GM12878 (cell line): ENCODE measurements around the gene CAPZB. TPM values are rescaled to one million over a fixed set of nuclear protein-coding genes. Genes with fewer than 3 reads are reported as not detected.

Experiments
- ATAC-seq: fragments of 200-7000 bp; cut with Tn5 transposase; 3 replicates; pipeline ENCODE4 v1.9.1; 2020; ENCODE audit warnings: mild to moderate bottlenecking, moderate library complexity
- BruUV-seq: library from RNA; stranded (reverse); fragments of 400-500 nt; replicated peaks from 2 replicates; lab custom pipeline; 2021; lab: Mats Ljungman, UMichigan
- CTCF ChIA-PET: fragments of 300-600 bp; sonication (Branson Sonifier 250); formaldehyde crosslinking; extraction: SDS; loops from one replicate; lab custom pipeline; 2021; ENCODE audit warnings: inconsistent platforms; lab: Yijun Ruan, JAX
- POLR2A ChIA-PET: fragments of 350-600 bp; formaldehyde crosslinking; extraction: SDS; loops from one replicate; lab custom pipeline; 2021; ENCODE audit warnings: inconsistent platforms; lab: Charles Lee
- RAD21 ChIA-PET: fragments of 300-600 bp; sonication (Branson Sonifier 250); formaldehyde crosslinking; loops from one replicate; lab custom pipeline; 2023; ENCODE audit warnings: antibody characterized with exemption; ENCODE audit not compliant: unreplicated experiment; lab: Charles Lee
- SMC1A ChIA-PET: fragments of 300-600 bp; sonication (Branson Sonifier 250); formaldehyde crosslinking; loops from one replicate; lab custom pipeline; 2023; ENCODE audit not compliant: unreplicated experiment, uncharacterized antibody; lab: Charles Lee
- DNase-seq: peaks from one replicate; pipeline ENCODE4 v3.0.0-alpha.2; 2011; ENCODE audit warnings: low read depth, low spot score
- FAIRE-seq: peaks from 3 replicates; lab custom pipeline; 2011; peaks lifted over from hg19 to GRCh38; lab: Jason Lieb, UNC
- H2AFZ ChIP-seq: 2 replicates; pipeline ENCODE4 v1.6.0; 2011; ENCODE audit warnings: low read depth, low read length, control low read depth; ENCODE audit not compliant: control insufficient read depth
- H3K27ac ChIP-seq: 2 replicates; pipeline ENCODE4 v1.5.1; 2011; ENCODE audit warnings: control low read depth; ENCODE audit not compliant: control insufficient read depth, insufficient read depth
- H3K27me3 ChIP-seq, 2 experiments: replicated peaks in 1 of 2; 2 replicates each; pipeline versions ENCODE4 v1.6.0 to v1.6.1; 2011; ENCODE audit warnings: low read length in 1 of 2; ENCODE audit not compliant: control insufficient read depth in 2 of 2, insufficient read depth in 2 of 2
- H3K36me3 ChIP-seq, 2 experiments: 2 replicates each; pipeline ENCODE4 v1.5.1; 2011; ENCODE audit warnings: low read length in 1 of 2; ENCODE audit not compliant: control insufficient read depth in 2 of 2, insufficient read depth in 2 of 2
- H3K4me1 ChIP-seq: 2 replicates; pipeline ENCODE4 v1.6.1; 2011; ENCODE audit warnings: mild to moderate bottlenecking, low read length, moderate library complexity, mixed read lengths; ENCODE audit not compliant: control insufficient read depth, insufficient read depth
- H3K4me2 ChIP-seq: 2 replicates; pipeline ENCODE4 v1.6.0; 2011; ENCODE audit warnings: control low read depth; ENCODE audit not compliant: control insufficient read depth, insufficient read depth
- H3K4me3 ChIP-seq: fragments of 200-600 bp; sonication (generic); 2 replicates; pipeline ENCODE4 v1.5.1; 2016
- H3K79me2 ChIP-seq: 2 replicates; pipeline ENCODE4 v1.6.0; 2011; ENCODE audit warnings: low read length; ENCODE audit not compliant: control insufficient read depth, insufficient read depth
- H3K9ac ChIP-seq: 2 replicates; pipeline ENCODE4 v1.8.0; 2011; ENCODE audit warnings: low read length, control low read depth, mixed read lengths; ENCODE audit not compliant: control insufficient read depth, insufficient read depth
- H3K9me3 ChIP-seq: replicated peaks from 3 replicates; pipeline ENCODE4 v1.5.1; 2011; ENCODE audit warnings: mild to moderate bottlenecking, low read length; ENCODE audit not compliant: control insufficient read depth, insufficient read depth
- H4K20me1 ChIP-seq: 2 replicates; pipeline ENCODE4 v1.6.0; 2011; ENCODE audit not compliant: control insufficient read depth, insufficient read depth
- ATF2 ChIP-seq: IDR thresholded peaks from 2 replicates; pipeline ENCODE4 v1.6.1; 2012; ENCODE audit warnings: low read length, inconsistent platforms
- FOXK2 ChIP-seq: fragments of 450-650 bp; IDR thresholded peaks from 2 replicates; pipeline ENCODE4 v1.6.1; 2017; ENCODE audit warnings: mild to moderate bottlenecking, moderate library complexity
- IKZF1 ChIP-seq: fragments of 450-650 bp; conservative IDR thresholded peaks from 2 replicates; pipeline ENCODE4 v1.6.1; 2017; ENCODE audit warnings: antibody characterized with exemption, mild to moderate bottlenecking
- IKZF2 ChIP-seq, 2 experiments: fragments of 450-650 bp; IDR thresholded peaks; 2 replicates each; pipeline ENCODE4 v1.6.1; 2017; ENCODE audit warnings: mild to moderate bottlenecking in 2 of 2, moderate library complexity in 2 of 2
- IRF4 ChIP-seq: IDR thresholded peaks from 2 replicates; pipeline ENCODE4 v1.6.1; 2011; ENCODE audit warnings: low read depth, low read length
- MEF2B ChIP-seq: fragments of 450-650 bp; IDR thresholded peaks from 2 replicates; pipeline ENCODE4 v1.6.1; 2018; ENCODE audit warnings: mild to moderate bottlenecking, moderate library complexity; ENCODE audit not compliant: partially characterized antibody, poor library complexity, severe bottlenecking
- MTA2 ChIP-seq: fragments of 450-650 bp; IDR thresholded peaks from 2 replicates; pipeline ENCODE4 v1.6.1; 2016; ENCODE audit warnings: low read depth, mild to moderate bottlenecking, moderate library complexity
- RAD51 ChIP-seq: fragments of 450-650 bp; IDR thresholded peaks from 2 replicates; pipeline ENCODE4 v1.6.1; 2016; ENCODE audit warnings: moderate library complexity, mild to moderate bottlenecking, inconsistent platforms
- RCOR1 ChIP-seq: conservative IDR thresholded peaks from 2 replicates; pipeline ENCODE4 v1.6.1; 2012; ENCODE audit warnings: low read depth, low read length, improper control_type of control experiment
- SIX5 ChIP-seq: IDR thresholded peaks from 2 replicates; pipeline ENCODE4 v1.6.1; 2011; ENCODE audit warnings: mild to moderate bottlenecking, low read depth, low read length, moderate library complexity; ENCODE audit not compliant: severe bottlenecking
- SMAD5 ChIP-seq: IDR thresholded peaks from 2 replicates; pipeline ENCODE4 v1.6.1; 2016; ENCODE audit warnings: antibody characterized with exemption, low read depth
- SRF ChIP-seq, 2 experiments: IDR thresholded peaks; 2 replicates each; pipeline ENCODE4 v1.6.1; 2011; ENCODE audit warnings: low read depth in 2 of 2, low read length in 2 of 2, mild to moderate bottlenecking in 1 of 2, moderate library complexity in 1 of 2
- ZNF217 ChIP-seq: fragments of 450-650 bp; IDR thresholded peaks from 2 replicates; pipeline ENCODE4 v1.6.1; 2017; ENCODE audit warnings: antibody characterized with exemption, mild to moderate bottlenecking
- ZNF274 ChIP-seq: IDR thresholded peaks from one replicate; pipeline ENCODE4 v1.8.0; 2011; ENCODE audit not compliant: insufficient read length, insufficient read depth
- ZNF622 ChIP-seq: fragments of 450-650 bp; IDR thresholded peaks from 2 replicates; pipeline ENCODE4 v1.6.1; 2017; ENCODE audit warnings: mild to moderate bottlenecking, inconsistent platforms
- ZZZ3 ChIP-seq: IDR thresholded peaks from 2 replicates; pipeline ENCODE4 v1.6.1; 2011; ENCODE audit warnings: low read depth; ENCODE audit not compliant: control insufficient read depth, insufficient read length
- WGBS: methylation state at CpG from one replicate; pipeline ENCODE4 v1.1.6; 2016; ENCODE audit warnings: low lambda C conversion rate; ENCODE audit not compliant: insufficient replicate concordance, insufficient coverage; ENCODE audit errors: missing lambda C conversion rate; 5-methylcytosine and 5-hydroxymethylcytosine counted together
- in situ Hi-C: fragments of 300-500 bp; cut with MboI; formaldehyde crosslinking; loops from 9 replicates; pipeline ENCODE4 v1.14.3; 2018; ENCODE audit warnings: mixed read lengths
- intact Hi-C: fragments of 100-400 bp; cut with micrococcal nuclease; formaldehyde crosslinking; loops from one replicate; pipeline ENCODE4 v1.14.2; 2022; ENCODE audit not compliant: unreplicated experiment
- polyA plus RNA-seq, 11 experiments: library from polyadenylated mRNA; depleted of rRNA in 4 of 11; unstranded in 6 of 11; stranded (reverse) in 5 of 11; fragments of >200 nt; fragmentation: Nextera tagmentation in 4 of 11; fragmentation: Illumina TruSeq in 1 of 11; extraction: Ambion mirVana in 4 of 11; extraction: Trizol in 1 of 11; gene quantifications; 1 replicate in 1 of 11; 2 replicates in 10 of 11; pipeline versions ENCODE4 v1.2.1 to v1.2.3, GENCODE V29; 2011 to 2016; ENCODE audit warnings: inconsistent platforms in 2 of 11, missing spikeins in 2 of 11, low read depth in 1 of 11
- total RNA-seq, 4 experiments: library from RNA; depleted of rRNA in 3 of 4; stranded (reverse); fragments of >200 nt in 3 of 4; fragmentation: Illumina TruSeq in 1 of 4; extraction: Trizol in 1 of 4; gene quantifications; 2 replicates each; pipeline versions ENCODE4 v1.2.1 to v1.2.3, GENCODE V29; 2013 to 2021
- TF ChIP-seq, protein P1 (sequence below): fragments of 450-650 bp; IDR thresholded peaks from 2 replicates; pipeline ENCODE4 v1.6.1; 2017; ENCODE audit warnings: mild to moderate bottlenecking, moderate library complexity

Gene CAPZB
- total and polyA plus RNA-seq, 10 of the 15 experiments (the other 5 are each of a cell fraction or from before 2014, with no cell fraction given), result 104 to 454 (median 213) TPM

- no peaks in the 10 kb centered on the region for H3K79me2 ChIP-seq
- H3K4me1 ChIP-seq, result no peaks in the 10 kb centered on the region
- no peak overlapping the region for H2AFZ ChIP-seq
- in situ Hi-C loops, result no loop called here
- no peak for FAIRE-seq
- ChIA-PET RAD21 (no interaction called here), POLR2A (no interaction called here), CTCF (no interaction called here), SMC1A (no interaction called here)
- H4K20me1 ChIP-seq, result no peaks in the 10 kb centered on the region
- no peak overlapping the region for H3K27ac ChIP-seq
- H3K27me3 ChIP-seq, result no peaks in the 10 kb centered on the region
- no peaks in the 10 kb centered on the region for H3K9me3 ChIP-seq
- no peak overlapping the region for H3K9ac ChIP-seq
- intact Hi-C loops, result no loop called here
- no TSS peak for BruUV-seq
- WGBS, result 96% methylated on average over 9 of the region's 9 CpGs
- H3K4me2 ChIP-seq, result no peak overlapping the region
- peaks cover 4 to 12% of the 10 kb centered on the region in 2 experiments; a peak in 3 of 4 replicates for H3K36me3 ChIP-seq
- DNase-seq, result no peak
- no peak overlapping the region for H3K4me3 ChIP-seq
- no peak for ATAC-seq
- no peak for TF ChIP-seq SMAD5
- TF ChIP-seq ZNF274, result no peak
- no peak for TF ChIP-seq MEF2B
- no peak for TF ChIP-seq ZZZ3
- no peak for TF ChIP-seq SIX5
- no peak for TF ChIP-seq IKZF2 (IDR thresholded peaks at IDR 0.05)
- TF ChIP-seq, protein P1, sequence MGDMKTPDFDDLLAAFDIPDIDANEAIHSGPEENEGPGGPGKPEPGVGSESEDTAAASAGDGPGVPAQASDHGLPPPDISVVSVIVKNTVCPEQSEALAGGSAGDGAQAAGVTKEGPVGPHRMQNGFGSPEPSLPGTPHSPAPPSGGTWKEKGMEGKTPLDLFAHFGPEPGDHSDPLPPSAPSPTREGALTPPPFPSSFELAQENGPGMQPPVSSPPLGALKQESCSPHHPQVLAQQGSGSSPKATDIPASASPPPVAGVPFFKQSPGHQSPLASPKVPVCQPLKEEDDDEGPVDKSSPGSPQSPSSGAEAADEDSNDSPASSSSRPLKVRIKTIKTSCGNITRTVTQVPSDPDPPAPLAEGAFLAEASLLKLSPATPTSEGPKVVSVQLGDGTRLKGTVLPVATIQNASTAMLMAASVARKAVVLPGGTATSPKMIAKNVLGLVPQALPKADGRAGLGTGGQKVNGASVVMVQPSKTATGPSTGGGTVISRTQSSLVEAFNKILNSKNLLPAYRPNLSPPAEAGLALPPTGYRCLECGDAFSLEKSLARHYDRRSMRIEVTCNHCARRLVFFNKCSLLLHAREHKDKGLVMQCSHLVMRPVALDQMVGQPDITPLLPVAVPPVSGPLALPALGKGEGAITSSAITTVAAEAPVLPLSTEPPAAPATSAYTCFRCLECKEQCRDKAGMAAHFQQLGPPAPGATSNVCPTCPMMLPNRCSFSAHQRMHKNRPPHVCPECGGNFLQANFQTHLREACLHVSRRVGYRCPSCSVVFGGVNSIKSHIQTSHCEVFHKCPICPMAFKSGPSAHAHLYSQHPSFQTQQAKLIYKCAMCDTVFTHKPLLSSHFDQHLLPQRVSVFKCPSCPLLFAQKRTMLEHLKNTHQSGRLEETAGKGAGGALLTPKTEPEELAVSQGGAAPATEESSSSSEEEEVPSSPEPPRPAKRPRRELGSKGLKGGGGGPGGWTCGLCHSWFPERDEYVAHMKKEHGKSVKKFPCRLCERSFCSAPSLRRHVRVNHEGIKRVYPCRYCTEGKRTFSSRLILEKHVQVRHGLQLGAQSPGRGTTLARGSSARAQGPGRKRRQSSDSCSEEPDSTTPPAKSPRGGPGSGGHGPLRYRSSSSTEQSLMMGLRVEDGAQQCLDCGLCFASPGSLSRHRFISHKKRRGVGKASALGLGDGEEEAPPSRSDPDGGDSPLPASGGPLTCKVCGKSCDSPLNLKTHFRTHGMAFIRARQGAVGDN, result no peak
- no peak for TF ChIP-seq RCOR1
- TF ChIP-seq ATF2, result no peak
- no peak for TF ChIP-seq IKZF1
- no peak for TF ChIP-seq ZNF622
- TF ChIP-seq ZNF217, result no peak
- TF ChIP-seq MTA2, result no peak
- no peak for TF ChIP-seq SRF (IDR thresholded peaks at IDR 0.05; ENCODE audit: low read depth in 2 of 2, low read length in 2 of 2)
- no peak for TF ChIP-seq IRF4
- no peak for TF ChIP-seq FOXK2
- no peak for TF ChIP-seq RAD51
These were observed 160.7 kb downstream of the CAPZB start for GRCh38 chr1:19324665-19324990.
